Common myeloid progenitor, CD34-positive (primary cell): ENCODE measurements around the gene MTHFD1L.

ENCODE experiments used
- CTCF ChIA-PET: fragments of 350-600 bp; sonication (Branson Sonifier 250); formaldehyde crosslinking; loops from one replicate; lab custom pipeline; 2021; ENCODE audit warnings: antibody characterized with exemption; lab: Charles Lee
- POLR2A ChIA-PET: fragments of 350-600 bp; sonication (Branson Sonifier 250); formaldehyde crosslinking; loops from one replicate; lab custom pipeline; 2021; ENCODE audit warnings: antibody characterized with exemption; lab: Charles Lee
- DNase-seq, 3 donors: peaks; one replicate each; pipeline versions ENCODE4 v3.0.0 to v3.0.0-alpha.2; 2013
- H3K27ac ChIP-seq, 2 experiments: 1 replicate in 1 of 2; 2 replicates in 1 of 2; pipeline ENCODE4 v1.7.0; 2013; ENCODE audit warnings: inconsistent platforms in 2 of 2, low read length in 2 of 2, mild to moderate bottlenecking in 2 of 2, low read depth in 1 of 2, moderate library complexity in 1 of 2; ENCODE audit not compliant: severe bottlenecking in 2 of 2, insufficient read depth in 1 of 2, poor library complexity in 1 of 2
- H3K27me3 ChIP-seq, 5 experiments: replicated peaks in 2 of 5; 1 replicate in 3 of 5; 2 replicates in 2 of 5; pipeline versions ENCODE4 v1.6.1 to v1.7.0; 2013; ENCODE audit warnings: low read length in 4 of 5, mild to moderate bottlenecking in 2 of 5, moderate library complexity in 2 of 5, inconsistent platforms in 1 of 5; ENCODE audit not compliant: insufficient read depth in 5 of 5, control insufficient read depth in 4 of 5
- H3K36me3 ChIP-seq, 4 experiments: 1 replicate in 2 of 4; 2 replicates in 2 of 4; pipeline versions ENCODE4 v1.6.1 to v1.7.0; 2013; ENCODE audit warnings: low read length in 3 of 4, control low read depth in 1 of 4, mild to moderate bottlenecking in 1 of 4; ENCODE audit not compliant: control insufficient read depth in 4 of 4, insufficient read depth in 4 of 4
- H3K4me1 ChIP-seq, 4 experiments: 1 replicate in 3 of 4; 2 replicates in 1 of 4; pipeline versions ENCODE4 v1.6.1 to v1.7.1; 2013; ENCODE audit warnings: low read length in 3 of 4, mild to moderate bottlenecking in 3 of 4, control low read depth in 1 of 4, inconsistent platforms in 1 of 4, moderate library complexity in 1 of 4; ENCODE audit not compliant: control insufficient read depth in 4 of 4, insufficient read depth in 4 of 4; ENCODE audit errors: control extremely low read depth in 1 of 4
- H3K4me3 ChIP-seq, 7 experiments: 1 replicate in 4 of 7; 2 replicates in 3 of 7; pipeline versions ENCODE4 v1.5.1 to v1.7.0; 2013; ENCODE audit warnings: mild to moderate bottlenecking in 7 of 7, low read length in 6 of 7, moderate library complexity in 6 of 7, inconsistent platforms in 2 of 7, low read depth in 2 of 7, control low read depth in 1 of 7; ENCODE audit not compliant: insufficient read depth in 4 of 7, control insufficient read depth in 1 of 7; ENCODE audit errors: extremely low read depth in 1 of 7
- H3K9me3 ChIP-seq, 5 experiments: 1 replicate in 4 of 5; 2 replicates in 1 of 5; pipeline versions ENCODE4 v1.6.1 to v1.7.1; 2013; ENCODE audit warnings: low read length in 4 of 5, mild to moderate bottlenecking in 2 of 5, inconsistent platforms in 1 of 5, low read depth in 1 of 5, moderate library complexity in 1 of 5; ENCODE audit not compliant: control insufficient read depth in 4 of 5, insufficient read depth in 2 of 5; ENCODE audit errors: control extremely low read depth in 1 of 5
- WGBS: methylation state at CpG from one replicate; pipeline ENCODE4 v1.1.5; 2013; ENCODE audit not compliant: insufficient coverage; 5-methylcytosine and 5-hydroxymethylcytosine counted together

Gene MTHFD1L

DNA sequence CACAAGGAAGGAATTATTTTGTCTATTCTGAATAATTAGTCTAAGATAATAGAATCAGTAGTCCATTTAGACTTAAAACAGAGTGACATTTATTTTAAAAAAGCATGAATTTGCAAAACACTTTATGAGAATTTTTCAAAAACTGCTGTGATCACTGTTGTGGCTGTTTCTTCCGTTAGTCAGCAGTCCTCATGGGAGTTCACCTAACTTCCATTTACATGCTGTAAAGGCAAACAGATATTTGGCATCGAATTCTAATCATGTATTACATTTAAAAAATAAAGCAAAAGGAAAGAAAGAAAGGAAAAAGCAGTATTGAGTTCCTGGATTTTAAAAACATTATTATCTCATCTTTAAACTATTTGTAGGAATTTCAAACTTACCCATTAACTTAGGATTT is 111.8 kb downstream of the MTHFD1L start:
- no CpG with 5 or more reads among the region's 2 CpGs for WGBS
- Histone ChIP-seq H3K9me3 (peaks cover 0 to 13% (median 8%) of the 10 kb centered on the region in 5 experiments), H3K36me3 (peaks cover 13 to 48% (median 26%) of the 10 kb centered on the region in 4 experiments), H3K27ac (no peak overlapping the region), H3K4me3 (no peak overlapping the region), H3K27me3 (no peaks in the 10 kb centered on the region), H3K4me1 (no peaks in the 10 kb centered on the region)
- ChIA-PET CTCF (interaction anchor here (1.4 kb wide), 1 partner anchor 18 kb away, joined by 3 read pairs; no protein-coding TSS in a partner anchor), POLR2A (no interaction called here)
- DNase-seq: peak in 2 of 3 donors; percentile 9 to 10

DNA sequence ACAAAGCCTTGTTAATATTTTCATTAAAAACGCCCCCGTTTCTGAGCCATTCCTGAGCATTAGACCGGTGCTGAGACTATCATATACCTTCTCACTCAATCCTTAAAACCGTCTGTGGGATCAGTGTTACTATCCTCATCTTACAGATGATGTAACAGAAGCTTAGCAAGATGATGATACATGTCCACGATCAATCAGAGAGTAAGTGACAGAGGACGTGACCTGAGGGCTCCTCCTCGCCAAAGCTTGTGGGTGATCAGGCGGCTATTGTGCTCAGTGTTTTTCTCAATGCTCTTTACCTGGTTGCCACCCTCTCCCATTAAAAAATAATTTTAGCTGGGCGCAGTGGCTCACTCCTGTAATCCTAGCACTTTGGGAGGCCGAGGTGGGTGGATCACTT is 113.1 kb downstream of the MTHFD1L start:
- Histone ChIP-seq H3K9me3 (peaks cover 0 to 8% (median 3%) of the 10 kb centered on the region in 5 experiments), H3K4me1 (no peaks in the 10 kb centered on the region), H3K4me3 (no peak overlapping the region), H3K27me3 (no peaks in the 10 kb centered on the region), H3K27ac (no peak overlapping the region), H3K36me3 (peaks cover 3 to 45% (median 16%) of the 10 kb centered on the region in 4 experiments)
- POLR2A ChIA-PET: no interaction called here
- WGBS: 100% methylated on average over 6 of the region's 10 CpGs
- no peak for DNase-seq
- CTCF ChIA-PET: interaction anchor here (1.2 kb wide), 1 partner anchor 11 kb away, joined by 3 read pairs; no protein-coding TSS in a partner anchor

DNA sequence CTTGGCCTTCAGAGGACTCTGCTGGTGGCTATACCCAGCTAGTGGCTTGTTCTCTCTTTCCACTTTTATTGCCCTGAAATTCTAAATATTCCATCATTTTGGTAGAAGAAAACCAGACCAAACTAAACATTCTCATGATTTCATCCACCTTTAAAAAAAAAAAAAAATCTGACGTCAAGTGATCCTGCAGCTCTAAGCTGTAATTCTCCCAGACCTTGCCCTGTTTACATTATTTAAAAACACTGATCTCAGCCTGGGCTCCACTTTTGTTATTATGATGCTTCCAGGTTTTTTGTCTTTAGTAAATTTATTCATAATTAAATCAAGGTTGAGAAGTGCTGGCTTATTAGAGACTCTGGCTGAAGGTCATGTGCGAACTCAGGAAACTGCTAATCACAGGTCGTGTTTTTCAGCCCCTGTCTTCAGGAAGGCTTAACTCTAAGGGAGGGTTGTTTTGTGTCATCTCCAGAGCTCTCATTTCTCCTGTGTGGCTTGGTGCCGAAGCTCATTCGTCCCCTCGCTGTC is 114.4 kb downstream of the MTHFD1L start:
- ChIA-PET CTCF (interaction anchor here (0.6 kb wide), 1 partner anchor 32 kb away, joined by 3 read pairs; no protein-coding TSS in a partner anchor), POLR2A (no interaction called here)
- peaks cover 0 to 42% (median 9%) of the 10 kb centered on the region in 4 experiments for H3K36me3 ChIP-seq
- H3K9me3 ChIP-seq: no peaks in the 10 kb centered on the region
- no peak overlapping the region for H3K4me3 ChIP-seq
- no peaks in the 10 kb centered on the region for H3K27me3 ChIP-seq
- DNase-seq: no peak
- no peaks in the 10 kb centered on the region for H3K4me1 ChIP-seq
- 100% methylated on average over 3 of the region's 6 CpGs for WGBS
- no peak overlapping the region for H3K27ac ChIP-seq

DNA sequence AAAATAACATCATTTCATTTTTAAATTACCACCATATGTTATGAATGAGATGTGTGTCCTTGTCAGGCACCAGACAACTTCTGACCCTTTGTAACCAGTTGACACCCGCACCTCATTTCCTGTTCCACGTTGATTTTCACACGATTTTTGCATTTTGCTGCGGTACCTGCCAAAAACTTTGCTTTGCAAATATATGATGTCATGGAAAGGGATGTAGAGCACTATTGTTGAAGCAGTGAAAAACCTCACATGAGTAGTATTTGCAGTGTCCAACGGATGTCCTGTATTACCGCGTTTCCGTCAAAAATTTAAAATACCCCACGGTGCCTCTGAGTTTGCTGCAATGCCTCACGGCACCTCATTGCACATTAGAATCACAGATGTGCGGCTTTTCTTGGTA is 115.6 kb downstream of the MTHFD1L start:
- ChIA-PET POLR2A (no interaction called here), CTCF (no interaction called here)
- Histone ChIP-seq H3K4me1 (no peaks in the 10 kb centered on the region), H3K9me3 (no peaks in the 10 kb centered on the region), H3K27me3 (no peaks in the 10 kb centered on the region), H3K36me3 (peaks cover 0 to 35% (median 6%) of the 10 kb centered on the region in 4 experiments), H3K4me3 (no peak overlapping the region), H3K27ac (no peak overlapping the region)
- WGBS: 82% methylated on average over 7 of the region's 11 CpGs
- no peak for DNase-seq

DNA sequence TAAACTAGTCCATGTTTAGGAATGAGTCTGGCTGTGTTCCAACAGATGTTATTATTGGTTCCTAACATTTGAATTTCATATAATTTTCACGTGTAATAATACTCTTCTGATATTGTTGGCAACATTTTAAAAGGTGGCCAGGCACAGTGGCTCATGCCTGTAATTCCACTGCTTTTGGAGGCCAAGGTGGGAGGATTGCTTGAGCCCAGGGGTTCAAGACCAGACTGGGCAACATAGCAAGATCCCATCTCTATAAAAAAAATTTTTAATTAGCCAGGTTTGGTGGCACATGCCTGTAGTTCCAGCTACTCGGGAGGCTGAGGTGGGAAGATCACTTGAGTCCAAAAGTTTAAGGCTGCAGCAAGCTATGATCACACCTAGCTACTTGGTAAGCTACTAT is 116.2 kb downstream of the MTHFD1L start:
- H3K27me3 ChIP-seq: no peaks in the 10 kb centered on the region
- H3K4me3 ChIP-seq: no peak overlapping the region
- H3K4me1 ChIP-seq: no peaks in the 10 kb centered on the region
- H3K9me3 ChIP-seq: no peaks in the 10 kb centered on the region
- 100% methylated on average over 1 of the region's 2 CpGs for WGBS
- H3K27ac ChIP-seq: no peak overlapping the region
- DNase-seq: no peak
- POLR2A ChIA-PET: no interaction called here
- CTCF ChIA-PET: no interaction called here
- H3K36me3 ChIP-seq: peaks cover 0 to 29% (median 6%) of the 10 kb centered on the region in 4 experiments

DNA sequence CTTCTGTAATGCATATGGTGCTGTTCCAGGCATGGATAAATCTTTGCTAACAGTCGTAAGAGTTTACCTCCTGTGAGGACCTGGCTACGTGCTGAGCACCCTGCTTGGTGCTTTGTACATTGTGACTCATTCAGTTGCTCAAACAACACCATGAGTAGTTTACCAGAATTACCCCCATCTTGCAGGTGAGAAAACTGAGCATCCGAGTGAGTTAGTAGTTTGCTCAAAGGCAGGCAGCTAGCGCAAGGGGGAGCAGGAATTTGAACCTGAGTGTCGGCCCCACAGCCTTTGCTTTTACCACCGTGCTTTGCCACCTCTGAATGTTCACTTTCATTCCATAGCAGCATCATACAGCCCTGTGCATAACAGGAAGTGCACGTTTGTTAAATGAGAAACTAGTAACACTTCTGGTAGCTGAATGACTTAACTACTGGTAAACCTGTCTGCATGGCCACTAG is 121.9 kb downstream of the MTHFD1L start:
- DNase-seq: no peak
- H3K27ac ChIP-seq: no peak overlapping the region
- no peaks in the 10 kb centered on the region for H3K27me3 ChIP-seq
- H3K4me1 ChIP-seq: no peaks in the 10 kb centered on the region
- ChIA-PET CTCF (no interaction called here), POLR2A (no interaction called here)
- peaks cover 2 to 32% (median 10%) of the 10 kb centered on the region in 4 experiments for H3K36me3 ChIP-seq
- H3K9me3 ChIP-seq: no peaks in the 10 kb centered on the region
- WGBS: 96% methylated on average over 5 of the region's 7 CpGs
- no peak overlapping the region for H3K4me3 ChIP-seq

DNA sequence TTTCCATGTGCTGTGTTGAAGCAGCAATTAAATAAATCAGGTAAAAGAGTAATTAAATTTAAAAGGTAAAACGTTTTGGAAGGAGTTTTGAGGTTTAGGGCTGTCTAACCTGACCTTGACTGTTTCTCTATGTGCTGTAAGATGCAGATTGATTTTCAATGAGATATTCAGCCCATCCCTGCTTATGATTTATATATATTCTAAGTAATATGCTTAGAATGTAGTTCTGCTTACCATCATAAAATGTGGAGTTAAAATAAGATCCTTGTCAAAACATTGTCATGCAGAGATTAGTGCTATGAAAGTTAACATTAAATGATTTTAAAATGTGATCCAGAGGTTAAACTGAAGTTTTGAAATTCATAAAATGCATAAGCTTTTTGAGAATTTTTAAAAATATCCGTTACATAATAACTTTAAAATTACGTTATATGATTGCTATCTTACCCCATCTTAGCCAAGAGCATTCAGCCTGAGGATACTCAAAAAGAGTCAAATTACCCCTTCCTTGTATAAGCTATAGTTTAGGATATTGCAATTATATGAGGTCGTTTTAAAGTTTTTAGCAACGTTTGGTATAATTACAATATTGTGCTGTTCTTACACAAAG is 122.5 kb downstream of the MTHFD1L start:
- POLR2A ChIA-PET: no interaction called here
- CTCF ChIA-PET: interaction anchor here (0.6 kb wide), 1 partner anchor 917 kb away, joined by 3 read pairs; no protein-coding TSS in a partner anchor
- no peak overlapping the region for H3K4me3 ChIP-seq
- H3K36me3 ChIP-seq: peaks cover 2 to 34% (median 12%) of the 10 kb centered on the region in 4 experiments
- no peak for DNase-seq
- H3K4me1 ChIP-seq: no peaks in the 10 kb centered on the region
- no peak overlapping the region for H3K27ac ChIP-seq
- H3K27me3 ChIP-seq: no peaks in the 10 kb centered on the region
- no peaks in the 10 kb centered on the region for H3K9me3 ChIP-seq
- no CpG with 5 or more reads among the region's 5 CpGs for WGBS
